Measurements from ENCODE around the gene PTPRM.

The PTPRM gene

GRCh38 chr18:8140841-8141501 lies 573.9 kb downstream of the PTPRM start:
- ChIA-PET POLR2A (no interaction called here), CTCF (interaction anchor here (1.5 kb wide), 1 partner anchor 13 kb away, joined by 3 read pairs; no protein-coding TSS in a partner anchor)
- no peak for TF ChIP-seq CTCF (IDR thresholded peaks at IDR 0.05; ENCODE audit: control extremely low read depth, extremely low read depth, low read depth, missing control alignments)
- no peak for DNase-seq (ENCODE audit: extremely low spot score)

DNA sequence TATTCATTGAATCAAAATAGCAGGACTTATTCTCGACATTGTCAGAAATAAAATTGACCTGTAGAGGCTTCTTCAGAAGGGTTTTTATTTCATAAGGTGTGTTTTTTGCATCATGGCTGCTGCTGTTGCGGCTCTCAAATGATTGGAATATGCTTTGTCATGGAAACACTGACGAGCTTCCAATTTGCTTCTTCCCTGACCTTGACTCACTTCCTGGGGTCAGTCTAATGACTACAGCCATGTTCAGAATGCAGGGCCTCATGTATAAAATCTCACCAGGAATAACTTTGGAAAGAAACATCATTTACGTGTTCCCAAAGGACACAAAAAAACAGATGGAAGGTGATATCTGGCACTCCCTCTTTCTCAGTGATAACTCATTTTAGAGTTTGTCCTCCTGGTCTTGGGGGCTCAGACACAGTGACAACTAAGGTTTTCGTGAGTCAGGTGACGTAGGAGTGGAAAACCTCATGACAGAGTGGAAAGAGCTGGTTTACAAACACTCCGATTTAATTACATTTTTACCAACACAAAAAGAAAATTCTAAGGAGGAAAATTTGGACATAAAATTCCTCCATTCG lies 575.1 kb downstream of the PTPRM start:
- ChIA-PET POLR2A (no interaction called here), CTCF (no interaction called here)
- DNase-seq (ENCODE audit: extremely low spot score) = no peak
- TF ChIP-seq CTCF (IDR thresholded peaks at IDR 0.05; ENCODE audit: control extremely low read depth, extremely low read depth, low read depth, missing control alignments) = no peak

DNA sequence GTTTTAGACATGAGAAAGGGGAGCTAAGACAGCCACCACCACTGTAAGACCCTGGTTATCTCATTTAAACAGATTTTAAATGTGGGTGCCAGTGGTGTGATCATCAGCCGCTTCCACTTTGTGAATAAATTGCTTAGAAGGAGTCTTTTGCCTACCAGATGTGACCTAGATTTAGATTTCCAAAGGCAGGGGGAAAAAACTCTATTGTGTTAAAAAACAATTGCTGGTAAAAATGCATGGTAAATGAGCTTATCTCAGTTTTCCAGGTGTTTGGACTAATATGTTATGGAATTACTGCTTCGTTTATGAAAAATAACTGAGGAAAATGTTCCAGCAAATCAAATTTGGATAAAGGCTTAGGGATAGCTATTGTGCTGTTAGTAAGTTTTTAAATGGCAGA lies 575.8 kb downstream of the PTPRM start:
- no peak for TF ChIP-seq CTCF (IDR thresholded peaks at IDR 0.05; ENCODE audit: control extremely low read depth, extremely low read depth, low read depth, missing control alignments)
- DNase-seq (ENCODE audit: extremely low spot score) = no peak
- ChIA-PET CTCF (no interaction called here), POLR2A (no interaction called here)

DNA sequence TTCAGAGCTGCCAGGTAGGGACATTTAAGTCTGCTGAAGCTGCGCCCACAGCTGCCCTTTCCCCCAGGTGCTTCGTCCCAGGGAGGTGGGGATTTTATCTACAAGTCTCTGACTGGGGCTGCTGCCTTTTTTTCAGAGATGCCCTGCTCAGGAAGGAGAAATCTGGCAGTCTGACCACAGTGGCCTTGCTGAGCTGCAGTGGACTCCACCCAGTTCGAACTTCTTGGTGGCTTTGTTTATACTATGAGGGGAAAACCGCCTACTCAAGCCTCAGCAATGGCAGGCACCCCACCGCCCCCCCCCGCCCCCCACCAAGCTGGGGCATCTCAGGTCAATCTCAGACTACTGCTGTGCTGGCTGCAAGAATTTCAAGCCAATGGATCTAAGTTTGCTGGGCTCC lies 584.1 kb downstream of the PTPRM start:
- ChIA-PET CTCF (interaction anchor here (1.2 kb wide), 1 partner anchor 10 kb away, joined by 3 read pairs; no protein-coding TSS in a partner anchor), POLR2A (no interaction called here)
- no peak for DNase-seq (ENCODE audit: extremely low spot score)
- TF ChIP-seq CTCF (IDR thresholded peaks at IDR 0.05; ENCODE audit: control extremely low read depth, extremely low read depth, low read depth, missing control alignments) = no peak

DNA sequence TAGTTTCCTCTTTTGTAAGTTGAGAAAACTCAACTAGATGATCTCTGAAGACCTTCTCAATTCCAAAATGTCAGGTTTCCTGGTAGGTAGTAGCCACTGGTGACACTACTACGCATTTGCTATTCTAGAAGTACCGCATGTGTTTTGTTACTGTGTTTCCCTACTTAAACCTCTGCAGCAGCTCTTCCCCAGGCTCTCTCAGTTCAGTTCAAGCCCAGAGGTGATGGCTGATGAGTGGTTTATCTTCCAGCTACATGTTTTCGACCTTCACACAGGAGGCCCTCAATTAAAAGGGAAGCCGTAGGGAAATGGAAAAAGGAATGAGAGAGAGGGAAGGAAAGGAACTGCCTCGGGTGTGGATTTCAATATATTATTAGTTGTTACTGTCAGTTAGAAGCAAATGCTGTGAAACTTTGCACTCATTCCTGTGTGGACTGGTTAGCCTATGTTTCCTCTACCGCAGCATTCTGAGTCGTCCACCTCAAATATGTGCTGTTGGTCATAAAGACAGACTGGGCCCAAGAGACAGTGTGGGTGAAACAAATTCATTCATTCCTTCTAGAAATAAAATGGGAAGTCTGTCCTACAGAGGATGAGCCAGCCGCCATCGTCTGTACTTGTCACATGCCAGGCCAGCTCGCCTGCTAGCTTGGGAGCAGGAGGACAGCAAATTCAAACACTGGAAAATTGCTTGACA lies 586.9 kb downstream of the PTPRM start:
- DNase-seq (ENCODE audit: extremely low spot score) = no peak
- POLR2A ChIA-PET = no interaction called here
- no peak for TF ChIP-seq CTCF (IDR thresholded peaks at IDR 0.05; ENCODE audit: control extremely low read depth, extremely low read depth, low read depth, missing control alignments)
- CTCF ChIA-PET = no interaction called here

DNA sequence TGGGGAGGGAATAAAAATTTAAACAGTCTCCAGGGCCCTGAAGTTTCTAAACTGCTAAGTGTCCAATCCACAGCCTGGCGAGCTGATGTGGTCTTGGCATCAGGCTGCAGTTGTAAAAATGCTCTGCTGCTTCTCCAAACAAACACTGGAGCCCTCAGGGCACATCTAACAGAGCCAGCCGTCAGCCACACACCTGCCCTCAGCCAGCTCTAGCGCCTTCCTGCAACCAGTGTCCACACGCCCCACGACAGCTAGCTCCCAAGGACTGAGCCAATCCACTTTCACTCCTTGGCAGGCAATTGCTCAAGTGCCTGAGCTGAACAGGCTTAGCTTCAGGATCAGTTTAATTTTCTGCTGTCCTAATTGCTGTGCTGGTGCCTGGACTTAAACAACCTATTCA lies 595.7 kb downstream of the PTPRM start:
- CTCF ChIA-PET = no interaction called here
- POLR2A ChIA-PET = no interaction called here
- no peak for DNase-seq (ENCODE audit: extremely low spot score)
- no peak for TF ChIP-seq CTCF (IDR thresholded peaks at IDR 0.05; ENCODE audit: control extremely low read depth, extremely low read depth, low read depth, missing control alignments)
